ENCODE measurements around the gene ABCA7.

DNA sequence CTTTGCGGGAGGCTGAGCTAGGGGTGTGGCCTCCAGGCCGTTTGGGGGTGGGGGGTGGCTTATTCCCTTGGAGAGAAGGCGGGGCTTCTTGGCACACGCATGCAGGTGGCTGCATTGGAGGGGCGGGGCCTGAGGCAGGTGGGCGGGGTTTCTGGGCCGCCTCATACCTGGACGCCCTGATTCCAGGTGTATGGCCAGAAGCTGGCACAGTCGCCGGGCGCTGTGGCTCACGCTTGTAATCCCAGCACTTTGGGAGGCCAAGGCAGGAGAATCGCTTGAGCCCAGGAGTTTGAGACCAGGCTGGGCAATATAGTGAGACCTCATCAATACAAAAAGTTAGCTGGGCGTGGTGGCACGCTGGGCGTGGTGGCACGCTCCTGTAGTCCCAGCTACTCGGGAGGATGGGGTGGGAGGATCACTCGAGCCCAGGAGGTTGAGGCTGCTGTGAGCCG is 7.8 kb downstream of the ABCA7 start:
- TF ChIP-seq, protein P1, sequence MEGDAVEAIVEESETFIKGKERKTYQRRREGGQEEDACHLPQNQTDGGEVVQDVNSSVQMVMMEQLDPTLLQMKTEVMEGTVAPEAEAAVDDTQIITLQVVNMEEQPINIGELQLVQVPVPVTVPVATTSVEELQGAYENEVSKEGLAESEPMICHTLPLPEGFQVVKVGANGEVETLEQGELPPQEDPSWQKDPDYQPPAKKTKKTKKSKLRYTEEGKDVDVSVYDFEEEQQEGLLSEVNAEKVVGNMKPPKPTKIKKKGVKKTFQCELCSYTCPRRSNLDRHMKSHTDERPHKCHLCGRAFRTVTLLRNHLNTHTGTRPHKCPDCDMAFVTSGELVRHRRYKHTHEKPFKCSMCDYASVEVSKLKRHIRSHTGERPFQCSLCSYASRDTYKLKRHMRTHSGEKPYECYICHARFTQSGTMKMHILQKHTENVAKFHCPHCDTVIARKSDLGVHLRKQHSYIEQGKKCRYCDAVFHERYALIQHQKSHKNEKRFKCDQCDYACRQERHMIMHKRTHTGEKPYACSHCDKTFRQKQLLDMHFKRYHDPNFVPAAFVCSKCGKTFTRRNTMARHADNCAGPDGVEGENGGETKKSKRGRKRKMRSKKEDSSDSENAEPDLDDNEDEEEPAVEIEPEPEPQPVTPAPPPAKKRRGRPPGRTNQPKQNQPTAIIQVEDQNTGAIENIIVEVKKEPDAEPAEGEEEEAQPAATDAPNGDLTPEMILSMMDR (IDR thresholded peaks at IDR 0.05) = no peak
- no peak for TF ChIP-seq POLR2A (IDR thresholded peaks at IDR 0.05; ENCODE audit: low read depth)
- no peak for TF ChIP-seq EP300 (IDR thresholded peaks at IDR 0.05)
- TF ChIP-seq POLR2AphosphoS5 (IDR thresholded peaks at IDR 0.05) = no peak

All from esophagus muscularis mucosa (tissue), 4 donors.